ENCODE data around the gene GALNT9.

DNA sequence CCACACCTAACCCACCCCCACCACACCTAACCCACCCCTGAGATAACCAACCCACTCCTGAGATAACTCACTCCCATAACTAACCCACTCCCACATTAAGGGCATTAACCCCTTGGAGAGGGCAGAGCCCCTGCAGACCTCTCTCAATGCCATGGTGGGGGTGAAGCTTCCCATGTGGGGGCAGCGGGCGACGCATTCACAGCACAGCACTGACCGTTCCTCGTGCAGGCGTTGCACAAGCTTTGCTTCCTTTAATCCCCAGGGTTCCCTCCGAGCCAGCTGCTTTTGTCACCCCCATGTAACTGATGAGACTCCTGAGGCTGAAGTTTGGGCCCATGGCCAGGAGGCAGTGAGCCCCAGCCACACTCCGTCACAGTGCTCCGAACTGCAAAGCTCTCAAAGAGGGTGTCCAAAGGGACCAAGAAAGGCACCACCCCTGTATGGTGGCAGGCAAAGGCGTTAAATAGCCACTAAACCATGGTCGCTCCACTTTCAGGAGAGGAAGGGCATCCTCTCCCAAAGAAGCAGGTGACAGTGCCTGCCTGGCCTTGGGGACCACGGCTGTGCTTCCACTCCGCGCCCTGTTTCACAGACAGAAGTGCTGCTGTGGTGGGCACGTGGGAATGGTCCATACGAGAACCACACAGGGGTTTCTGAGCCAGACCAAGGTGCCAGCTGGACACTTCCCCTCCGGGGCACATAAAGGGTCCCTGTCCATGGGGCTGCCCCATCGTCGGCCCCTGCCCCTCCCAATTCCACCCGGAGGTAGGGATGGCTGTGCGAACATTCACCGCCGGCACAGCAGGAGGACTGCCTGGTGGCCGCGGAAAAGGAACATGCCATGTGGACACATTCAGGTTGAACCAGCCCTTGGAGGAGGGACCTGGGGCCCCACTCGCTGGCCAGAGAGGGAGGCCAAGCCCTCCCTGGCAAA is 28.3 kb downstream of the GALNT9 start:
- TF ChIP-seq, protein P1, sequence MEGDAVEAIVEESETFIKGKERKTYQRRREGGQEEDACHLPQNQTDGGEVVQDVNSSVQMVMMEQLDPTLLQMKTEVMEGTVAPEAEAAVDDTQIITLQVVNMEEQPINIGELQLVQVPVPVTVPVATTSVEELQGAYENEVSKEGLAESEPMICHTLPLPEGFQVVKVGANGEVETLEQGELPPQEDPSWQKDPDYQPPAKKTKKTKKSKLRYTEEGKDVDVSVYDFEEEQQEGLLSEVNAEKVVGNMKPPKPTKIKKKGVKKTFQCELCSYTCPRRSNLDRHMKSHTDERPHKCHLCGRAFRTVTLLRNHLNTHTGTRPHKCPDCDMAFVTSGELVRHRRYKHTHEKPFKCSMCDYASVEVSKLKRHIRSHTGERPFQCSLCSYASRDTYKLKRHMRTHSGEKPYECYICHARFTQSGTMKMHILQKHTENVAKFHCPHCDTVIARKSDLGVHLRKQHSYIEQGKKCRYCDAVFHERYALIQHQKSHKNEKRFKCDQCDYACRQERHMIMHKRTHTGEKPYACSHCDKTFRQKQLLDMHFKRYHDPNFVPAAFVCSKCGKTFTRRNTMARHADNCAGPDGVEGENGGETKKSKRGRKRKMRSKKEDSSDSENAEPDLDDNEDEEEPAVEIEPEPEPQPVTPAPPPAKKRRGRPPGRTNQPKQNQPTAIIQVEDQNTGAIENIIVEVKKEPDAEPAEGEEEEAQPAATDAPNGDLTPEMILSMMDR (IDR thresholded peaks at IDR 0.05): no peak
- no peak for TF ChIP-seq POLR2A (IDR thresholded peaks at IDR 0.05)
